NCI-H748 treated with DMSO at 0.1 percent for 48 hours (cell line): ENCODE data around the gene RSF1.
A peak's percentile ranks its signal among the peaks of the same experiment; 100 is the strongest.
"Not testable (repeated sequence)": the region's sequence is repeated elsewhere in the genome, so short reads cannot be mapped to it uniquely, and the experiment has no call there.

Experiments used
- DNase-seq: peaks from one replicate; lab custom pipeline; 2025; lab: John Stamatoyannopoulos, UW

The RSF1 gene

DNA sequence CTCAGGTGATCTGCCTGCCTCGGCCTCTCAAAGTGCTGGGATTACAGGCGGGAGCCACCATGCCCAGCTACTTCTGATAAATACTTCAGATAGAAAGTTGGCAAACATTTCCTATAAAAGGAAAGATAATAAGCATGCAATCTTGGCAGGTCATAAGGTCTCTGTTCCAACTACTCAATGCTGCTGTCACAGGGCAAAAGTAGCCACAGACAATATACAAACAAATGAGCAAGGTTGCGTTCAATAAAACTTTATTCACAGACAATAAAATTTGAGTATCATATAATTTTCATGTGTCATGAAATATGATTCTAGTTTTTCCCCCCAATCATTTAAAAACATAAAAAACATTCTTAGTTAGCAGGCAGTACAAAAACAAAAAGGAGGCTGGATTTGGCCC lies 129.9 kb downstream of the RSF1 start:
- DNase-seq, result no peak

DNA sequence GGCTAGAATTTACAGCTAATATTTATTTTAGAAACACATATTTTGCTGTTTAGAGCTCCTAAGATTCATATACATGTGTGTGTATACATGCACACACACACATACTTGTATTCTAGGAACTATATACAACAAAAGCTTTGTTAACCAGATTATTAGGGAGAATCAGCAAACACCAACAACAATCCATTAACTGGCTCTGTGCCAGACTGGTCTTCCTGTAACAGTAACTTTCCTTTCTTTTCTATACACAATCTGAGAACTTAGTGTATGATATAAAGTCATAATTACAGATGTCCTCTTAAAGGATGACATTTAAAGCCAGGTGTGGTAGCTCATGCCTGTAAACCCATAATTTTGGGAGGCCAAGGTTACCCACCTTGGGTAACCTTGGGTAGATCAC lies 133.4 kb downstream of the RSF1 start:
- DNase-seq, result no peak

DNA sequence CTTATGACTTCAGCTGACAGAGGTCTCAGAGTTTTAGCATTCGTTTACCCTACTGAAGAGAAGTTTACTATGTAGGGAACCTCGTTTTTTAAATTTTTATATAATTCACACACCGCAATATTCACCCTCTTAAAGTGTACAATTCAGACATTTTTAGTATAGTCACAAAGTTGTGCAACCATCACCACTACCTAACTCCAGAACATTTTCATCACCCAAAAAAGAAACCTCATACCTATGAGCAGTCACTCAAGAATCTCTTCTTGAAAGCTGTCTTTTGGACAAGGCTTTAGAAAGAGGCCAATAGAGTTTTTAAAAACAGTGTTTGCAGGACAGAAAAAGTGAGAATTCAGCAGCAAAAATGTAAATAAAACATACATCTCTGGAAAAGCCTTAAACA lies 143.4 kb downstream of the RSF1 start:
- no peak for DNase-seq

DNA sequence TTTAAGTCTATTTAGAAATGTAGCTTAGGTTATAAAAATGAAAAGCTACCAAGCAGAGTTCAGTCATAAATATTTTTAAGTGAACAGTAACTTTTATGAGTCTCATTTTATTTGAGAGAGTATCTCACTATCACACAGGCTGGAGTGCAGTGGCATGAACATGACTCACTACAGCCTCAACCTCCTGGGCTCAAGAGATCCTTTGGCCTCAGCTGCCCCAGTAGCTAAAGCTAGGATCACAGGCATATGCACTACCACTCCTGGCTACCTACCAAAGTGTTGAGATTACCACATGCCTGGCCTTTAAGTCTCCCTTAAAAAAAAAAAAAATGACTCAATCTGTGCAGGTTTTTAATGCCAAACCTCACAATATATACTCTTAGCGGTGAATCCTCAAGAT lies 148.3 kb downstream of the RSF1 start:
- DNase-seq, result no peak

DNA sequence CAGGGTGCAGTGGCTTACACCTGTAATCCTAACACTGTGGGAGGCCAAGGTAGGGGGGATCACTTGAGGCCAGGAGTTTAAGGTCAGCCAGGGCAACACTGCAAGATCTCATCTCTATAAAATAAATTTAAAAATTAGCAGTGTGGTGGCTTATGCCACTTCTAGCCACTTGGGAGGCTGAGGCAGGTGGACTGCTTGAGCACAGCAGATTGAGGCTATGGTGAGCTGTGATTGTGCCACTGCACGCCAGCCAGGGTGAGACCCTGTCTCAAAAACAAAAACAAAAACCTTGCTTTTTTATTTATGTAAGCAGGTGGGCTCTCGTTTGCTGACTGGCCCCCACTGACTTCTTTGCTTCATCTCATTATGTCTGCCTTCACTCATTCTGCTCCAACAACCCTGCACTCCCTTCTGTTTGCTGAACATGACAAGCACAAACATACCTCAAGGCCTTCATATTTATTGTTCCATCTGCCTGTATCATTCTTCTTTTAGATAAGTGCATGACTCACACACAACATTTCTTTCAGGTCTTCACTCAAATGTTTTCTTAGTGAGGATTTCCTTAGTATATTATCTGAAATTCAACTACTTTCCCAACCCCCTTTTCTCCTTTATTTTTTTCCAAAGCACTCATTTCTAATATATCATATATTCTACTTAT lies 150.5 kb downstream of the RSF1 start:
- DNase-seq, result no peak

DNA sequence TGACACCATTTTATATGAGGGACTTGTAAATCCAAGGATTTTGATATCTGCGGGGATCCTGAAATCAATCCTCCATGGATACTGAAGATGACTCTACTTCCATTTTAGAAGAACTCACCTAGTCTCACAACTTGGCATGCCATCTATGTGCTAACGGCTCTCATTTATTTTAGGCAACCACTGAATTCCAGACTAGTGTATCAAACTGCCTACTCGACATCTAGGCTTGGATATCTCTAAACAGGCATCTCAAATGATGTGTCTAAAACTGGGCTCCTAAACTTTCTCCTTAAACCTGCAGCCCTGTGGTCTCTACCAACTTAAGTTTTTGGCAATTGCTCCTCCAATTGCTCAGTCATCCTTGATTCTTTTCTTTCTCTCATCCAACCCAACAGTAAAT lies 151.8 kb downstream of the RSF1 start:
- DNase-seq, result no peak

DNA sequence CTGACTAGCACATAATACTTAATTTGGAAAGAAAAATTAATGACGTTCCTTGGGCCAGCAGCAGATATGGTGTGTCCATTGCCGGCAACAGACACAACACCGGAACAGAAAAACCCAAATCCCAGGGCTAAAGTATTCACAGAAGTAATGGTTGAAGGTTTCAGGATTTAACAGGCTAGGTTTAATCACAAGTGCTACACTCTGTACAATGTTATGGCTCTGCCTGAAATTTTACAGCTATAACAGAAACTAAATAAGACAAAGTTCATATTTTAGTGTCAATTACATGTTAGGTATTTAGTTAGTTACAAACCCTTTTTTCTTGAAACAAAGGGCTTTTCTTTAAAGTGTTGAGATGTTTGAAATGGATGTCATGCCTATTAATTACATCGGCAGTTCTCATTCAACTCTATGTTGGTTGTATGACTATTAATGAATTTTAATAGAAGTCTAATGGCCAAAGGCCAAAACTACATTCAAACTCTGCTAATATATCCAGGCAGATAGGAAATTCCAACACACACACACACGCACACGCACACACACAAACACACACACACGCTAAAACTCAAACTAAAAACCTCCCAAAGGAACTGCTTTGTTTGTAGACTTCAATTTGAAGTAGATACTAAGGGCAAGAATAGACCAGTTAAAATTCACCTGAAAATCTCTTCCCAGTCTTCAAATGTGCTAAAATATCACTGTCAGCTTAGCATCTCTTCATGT lies 155.1 kb downstream of the RSF1 start:
- DNase-seq, result no peak

DNA sequence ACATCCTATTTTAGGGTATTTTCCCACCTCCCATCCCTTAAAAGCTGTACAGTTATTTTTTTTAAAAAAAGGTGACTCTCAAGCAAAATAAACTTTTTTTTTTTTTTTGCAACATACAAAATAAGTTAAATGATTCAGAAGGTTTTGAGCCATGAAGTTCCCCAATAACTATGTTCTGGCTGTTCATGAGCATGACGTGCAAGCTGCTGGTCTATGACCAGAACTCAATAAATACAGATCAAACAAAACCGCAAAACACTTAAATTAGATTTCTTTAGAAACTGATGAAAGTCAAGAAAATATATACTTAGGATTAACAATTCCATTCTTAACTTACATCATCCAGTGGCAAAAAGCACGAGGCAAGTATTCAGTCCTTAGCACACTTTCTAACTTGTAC lies 158.9 kb downstream of the RSF1 start:
- no peak for DNase-seq

DNA sequence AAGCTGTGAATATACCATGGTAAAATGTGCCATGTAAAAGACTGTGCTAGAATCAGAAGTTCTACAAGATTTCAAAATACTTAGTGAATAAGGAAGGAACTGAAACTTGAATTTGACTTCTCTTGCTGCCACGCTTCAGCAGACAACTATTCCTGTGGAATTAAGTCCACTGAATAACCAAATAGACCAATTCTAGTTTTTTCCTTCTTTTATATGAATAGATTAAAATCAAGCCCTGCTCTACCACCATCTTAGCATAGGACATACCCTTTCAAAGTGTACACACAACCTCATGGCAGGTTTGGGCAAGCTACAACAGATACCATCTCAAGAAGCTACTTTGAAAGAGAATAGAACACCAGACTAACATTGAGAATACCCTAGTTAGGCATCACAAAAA lies 159.6 kb downstream of the RSF1 start:
- DNase-seq, result no peak

DNA sequence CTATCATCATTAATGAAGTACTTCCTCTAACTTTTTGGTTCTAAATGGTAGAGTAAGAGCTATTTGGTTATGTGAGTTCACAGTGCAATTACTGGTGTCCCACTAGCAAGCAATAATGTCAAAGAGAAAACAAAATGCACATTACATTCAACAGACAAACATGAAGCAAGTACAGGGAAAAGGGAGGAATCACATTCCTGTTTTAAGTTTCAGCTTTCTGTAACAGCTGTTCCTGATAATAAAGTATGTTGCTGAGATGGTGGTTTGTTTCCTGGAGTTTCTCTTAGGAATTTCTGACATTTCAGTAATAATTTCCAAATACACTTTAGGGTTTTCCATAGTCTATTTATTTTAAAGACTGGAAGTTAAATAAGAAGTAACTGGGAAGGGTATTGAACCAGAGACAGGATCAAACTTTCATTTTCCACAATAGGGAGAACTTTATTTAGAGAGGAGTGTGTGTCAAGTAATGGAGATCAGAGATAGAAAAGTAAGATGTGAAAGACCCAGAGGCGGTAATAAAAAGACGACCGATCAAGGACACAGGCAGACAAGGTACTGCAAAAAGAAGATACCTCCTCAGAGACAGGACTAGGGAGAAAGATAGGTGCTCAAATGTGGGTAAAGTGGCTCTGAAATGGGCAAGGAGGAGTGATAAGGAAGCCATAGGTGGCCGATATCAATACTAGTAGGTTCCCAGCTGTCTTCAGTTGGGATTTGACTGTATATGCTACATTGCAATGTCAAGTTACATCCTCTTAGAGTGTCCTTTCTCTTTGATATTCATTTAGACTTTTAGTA lies 162.1 kb downstream of the RSF1 start:
- no peak for DNase-seq

DNA sequence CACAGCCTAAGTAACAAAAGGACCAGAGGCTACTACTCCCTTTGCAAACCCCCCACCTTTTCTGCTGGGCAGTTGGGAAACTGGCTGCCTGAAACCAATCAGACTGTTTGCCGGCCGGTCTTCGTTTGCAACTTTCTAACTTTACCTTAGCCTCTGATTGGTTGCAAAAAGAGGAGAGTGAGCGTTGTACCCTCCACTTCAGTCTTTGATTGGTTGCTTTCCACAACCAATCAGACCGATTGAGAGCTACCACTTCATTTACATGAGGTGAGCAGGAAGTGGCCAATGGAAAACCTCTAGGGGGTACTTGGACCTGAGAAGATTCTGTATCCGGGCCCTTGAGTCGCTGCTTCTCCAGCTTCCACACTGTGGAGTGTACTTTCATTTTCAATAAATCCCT lies 164.2 kb downstream of the RSF1 start:
- no peak for DNase-seq

DNA sequence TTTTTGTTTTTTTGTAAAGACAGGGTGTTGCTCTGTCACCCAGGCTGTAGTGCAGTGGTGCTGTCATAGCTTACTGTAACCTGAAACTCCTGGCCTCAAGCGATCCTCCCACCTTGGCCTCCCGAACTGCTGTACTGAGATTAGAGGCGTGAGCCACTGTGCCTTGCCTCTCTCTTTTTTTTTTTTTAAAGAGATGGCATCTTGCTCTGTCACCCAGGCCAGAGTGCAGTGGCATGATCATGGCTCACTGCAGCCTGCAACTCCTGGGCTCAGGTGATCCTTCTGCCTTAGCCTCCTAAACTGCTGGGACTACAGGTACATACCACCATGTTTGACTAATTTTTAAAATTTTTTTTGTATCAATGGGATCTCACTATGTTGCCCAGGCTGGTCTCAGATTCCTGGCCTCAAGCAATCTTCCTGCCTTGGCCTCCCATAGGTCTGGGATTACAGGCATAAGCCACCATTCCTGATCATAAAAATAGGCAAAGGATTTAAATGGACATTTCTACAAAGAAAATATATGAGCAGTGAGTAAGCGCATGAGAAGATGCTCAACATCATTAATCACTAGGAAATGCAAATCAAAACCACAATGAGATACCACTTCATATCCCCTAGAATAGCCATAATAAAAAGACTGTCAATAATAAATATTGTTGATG lies 165.6 kb downstream of the RSF1 start:
- DNase-seq, result no peak

DNA sequence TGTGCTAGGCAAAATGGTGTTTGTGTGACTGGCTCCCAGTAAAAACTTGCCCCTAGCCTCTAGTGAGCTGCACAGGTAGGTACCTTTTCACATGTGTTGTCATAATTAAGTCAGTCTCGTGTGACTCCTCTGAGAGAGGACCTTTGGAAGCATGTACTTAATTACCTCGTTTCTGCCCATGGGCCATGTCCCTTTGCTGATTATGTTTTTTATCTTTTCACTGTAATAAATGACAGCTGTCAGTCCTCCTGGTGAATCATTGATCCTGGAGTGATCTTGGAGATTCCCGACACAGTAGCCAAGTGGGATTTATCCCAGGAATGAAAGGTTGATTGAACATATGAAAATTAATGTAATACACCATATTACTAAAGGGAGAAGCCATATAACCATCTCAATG lies 170.4 kb downstream of the RSF1 start:
- no peak for DNase-seq

DNA sequence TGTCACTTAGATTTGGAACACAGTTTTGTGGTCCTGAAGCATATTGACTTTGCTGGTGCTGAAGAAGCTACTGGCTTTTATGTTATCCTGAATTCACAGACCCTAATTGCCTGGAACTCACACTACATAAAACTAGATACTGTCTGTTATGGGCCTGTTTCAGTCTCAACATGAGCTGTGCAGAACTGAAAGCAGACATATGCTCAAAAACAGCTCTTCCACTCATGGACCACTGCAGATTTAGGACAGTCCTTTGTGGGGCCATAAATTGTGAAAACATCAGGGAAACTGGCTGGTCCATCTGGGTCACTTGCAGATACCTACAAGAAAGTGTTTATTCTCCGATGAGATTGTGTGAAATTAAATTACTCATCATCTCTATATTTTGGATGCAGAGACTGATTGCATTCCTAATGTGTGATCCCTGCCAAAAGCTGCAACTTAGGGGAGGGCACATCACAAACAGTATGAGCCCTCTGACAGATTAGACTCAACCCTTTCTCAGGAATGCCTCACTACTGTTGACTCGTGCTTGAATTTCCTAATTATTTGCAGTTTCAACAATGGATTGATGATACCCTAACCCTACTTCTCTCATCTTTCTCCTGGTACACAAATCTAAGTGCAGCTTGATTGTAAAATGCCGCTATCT lies 172.7 kb downstream of the RSF1 start:
- no peak for DNase-seq

DNA sequence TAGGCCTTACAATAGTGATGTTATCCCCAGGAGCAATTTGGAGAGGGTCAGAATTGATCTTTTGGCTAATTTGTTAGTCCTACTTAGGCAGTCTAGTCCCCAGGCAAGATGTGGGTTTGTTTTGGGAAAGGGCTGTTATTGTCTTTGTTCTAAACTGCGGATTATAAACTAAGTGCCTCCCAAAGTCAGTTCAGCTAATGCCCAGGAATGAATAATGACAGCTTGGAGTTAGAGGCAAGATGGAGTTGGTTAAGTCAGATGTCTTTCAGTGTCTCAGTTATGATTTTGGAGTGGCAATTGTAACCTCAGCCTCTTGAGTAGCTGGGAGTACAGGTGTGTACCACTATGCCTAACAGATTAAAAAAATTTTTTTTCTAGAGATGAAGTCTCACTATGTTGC lies 175.6 kb downstream of the RSF1 start:
- DNase-seq, result no peak

DNA sequence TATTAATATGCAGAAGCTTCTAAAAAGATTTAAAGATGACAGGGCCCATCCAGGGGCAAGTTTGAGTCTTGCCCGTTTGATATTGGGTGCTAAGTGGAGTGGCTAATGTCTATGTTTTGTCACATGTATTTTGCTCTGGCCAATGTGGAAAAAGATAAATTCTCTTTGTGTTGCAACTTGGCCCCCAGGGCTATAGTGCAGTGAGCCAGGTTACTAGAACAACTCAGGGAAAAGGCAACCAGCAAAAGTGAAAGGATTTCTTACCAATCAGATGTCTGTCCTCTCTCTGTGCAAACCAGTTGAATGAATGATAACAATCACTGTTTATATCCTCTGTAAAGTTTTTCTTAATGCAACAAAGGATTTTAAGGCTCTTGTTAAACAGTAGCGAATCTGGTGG lies 178.3 kb downstream of the RSF1 start:
- DNase-seq, result no peak

DNA sequence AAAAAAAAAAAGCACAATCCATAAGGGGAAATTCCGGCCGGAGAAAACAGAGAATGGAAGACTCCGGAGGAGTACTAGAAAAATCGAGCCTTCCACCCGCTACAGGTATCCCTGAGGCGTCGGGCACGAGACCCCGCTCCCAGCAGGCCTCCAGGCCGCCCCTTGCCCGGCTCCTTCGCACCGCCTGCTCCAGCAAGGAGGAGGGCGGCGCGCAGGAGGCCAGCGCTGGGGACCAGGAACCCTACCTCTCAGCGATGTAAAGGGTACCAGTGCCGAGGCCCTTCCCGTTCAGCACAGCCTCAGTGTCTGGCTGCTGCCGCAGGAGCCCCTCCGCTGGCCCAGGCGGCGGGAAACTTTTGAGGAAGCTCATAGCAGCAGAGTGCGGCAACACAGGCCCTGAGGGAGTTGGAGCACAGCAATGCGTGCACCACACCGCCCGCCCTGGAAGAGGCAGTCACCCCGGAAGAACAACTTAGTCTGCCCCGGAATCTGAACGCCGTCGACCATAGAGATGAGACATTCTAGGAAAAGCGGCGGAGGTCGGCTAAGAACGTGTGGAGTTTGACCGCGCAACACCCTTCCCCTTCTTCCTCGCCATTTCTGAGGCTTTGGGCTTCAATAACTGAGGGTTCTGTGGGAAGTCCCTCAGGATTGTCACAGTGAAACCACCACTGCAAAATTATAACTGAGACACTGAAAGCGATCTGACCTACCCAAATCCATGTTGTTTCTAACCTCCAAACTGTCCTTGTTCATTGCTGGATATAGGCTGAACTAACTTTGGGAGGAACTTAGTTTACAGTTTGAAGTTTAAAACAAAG lies 183.0 kb downstream of the RSF1 start, which contains the start of gene CLNS1A:
CLNS1A (minus strand) TSS at position 450 of the 821 bp plus-strand sequence; CDS start at position 370, 80 bp downstream.
- peak; percentile 58 for DNase-seq

DNA sequence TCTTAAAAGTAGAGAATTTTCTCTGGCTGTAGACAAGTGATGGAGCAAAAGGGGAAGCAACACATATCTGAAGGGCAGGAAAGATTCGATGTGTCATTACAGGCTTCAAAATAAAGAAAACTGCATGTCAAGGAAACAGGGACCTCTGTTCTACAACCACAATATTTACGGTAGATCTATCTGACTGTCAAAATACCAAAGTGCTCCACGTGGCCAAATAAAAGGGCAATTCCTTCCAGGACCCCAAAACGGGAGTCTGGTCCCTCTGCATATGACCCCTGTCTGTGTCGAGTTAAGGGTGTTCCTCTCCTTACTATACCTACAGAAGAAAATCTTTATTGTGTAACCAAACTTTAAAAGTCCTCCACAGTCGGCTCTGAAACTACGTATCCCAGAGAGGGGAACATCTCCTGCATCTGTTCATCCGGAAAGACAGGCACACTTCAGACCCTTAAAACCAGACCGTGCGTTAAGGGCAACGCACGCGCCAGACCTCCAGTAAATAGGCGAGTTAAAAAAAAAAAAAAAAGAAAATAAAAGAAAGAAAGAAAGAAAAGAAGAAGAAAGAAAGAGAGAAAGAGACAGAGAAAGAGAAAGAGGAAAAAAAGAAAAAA lies 183.7 kb downstream of the RSF1 start:
- DNase-seq, result no peak

DNA sequence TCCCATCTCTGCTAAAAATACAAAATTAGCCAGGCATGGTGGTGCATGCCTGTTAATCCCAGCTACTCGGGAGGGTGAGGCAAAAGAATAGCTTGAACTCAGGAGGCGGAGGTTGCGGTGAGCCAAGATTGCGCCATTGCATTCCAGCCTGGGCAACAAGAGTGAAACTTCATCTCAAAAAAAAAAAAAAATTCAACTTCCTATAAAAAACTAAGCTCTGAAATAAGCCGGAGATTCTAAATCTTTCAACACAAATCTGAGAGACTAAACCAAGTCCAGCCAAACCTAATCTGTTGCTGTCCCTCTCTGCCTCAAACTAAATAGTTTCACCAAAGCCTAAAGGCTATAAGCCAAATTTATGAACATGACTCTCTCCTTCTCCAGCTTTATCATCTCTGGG lies 186.6 kb downstream of the RSF1 start:
- DNase-seq, result not testable (repeated sequence)

DNA sequence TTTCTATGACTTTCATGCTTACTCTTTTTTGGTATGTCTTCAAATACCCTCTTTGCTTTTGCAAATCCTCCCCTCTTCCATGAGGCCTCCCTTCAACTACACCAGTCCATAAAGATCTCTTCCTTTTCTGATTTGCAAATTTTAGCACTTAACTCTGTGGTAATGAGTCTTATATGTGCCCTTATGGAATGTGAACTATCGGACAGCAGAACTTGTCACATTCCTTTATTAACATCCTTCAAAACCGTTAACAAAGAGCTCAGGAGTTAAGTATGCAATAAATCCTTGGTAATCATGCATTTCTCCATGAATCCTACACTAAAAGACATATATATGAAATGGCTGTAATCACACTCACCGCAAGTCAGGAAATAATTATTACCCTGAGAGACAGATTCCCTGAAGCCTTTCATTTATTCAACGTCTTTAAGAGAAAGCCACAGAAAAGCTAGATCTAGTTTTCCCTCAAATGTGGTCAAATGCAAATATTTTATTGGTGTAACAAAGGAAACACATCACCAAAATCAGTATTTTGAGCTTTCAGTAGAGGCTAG lies 190.3 kb downstream of the RSF1 start:
- DNase-seq, result no peak
